Colon (tissue), 2 donors: ENCODE data around the gene TAC3.
"Not testable (repeated sequence)": the region's sequence is repeated elsewhere in the genome, so short reads cannot be mapped to it uniquely, and the experiment has no call there.

Source experiments
- FAIRE-seq: peaks from 2 replicates; lab custom pipeline; 2012; peaks lifted over from hg19 to GRCh38; lab: Jason Lieb, UNC
- donor health status: control.
- donor health status: control.

The TAC3 gene

DNA sequence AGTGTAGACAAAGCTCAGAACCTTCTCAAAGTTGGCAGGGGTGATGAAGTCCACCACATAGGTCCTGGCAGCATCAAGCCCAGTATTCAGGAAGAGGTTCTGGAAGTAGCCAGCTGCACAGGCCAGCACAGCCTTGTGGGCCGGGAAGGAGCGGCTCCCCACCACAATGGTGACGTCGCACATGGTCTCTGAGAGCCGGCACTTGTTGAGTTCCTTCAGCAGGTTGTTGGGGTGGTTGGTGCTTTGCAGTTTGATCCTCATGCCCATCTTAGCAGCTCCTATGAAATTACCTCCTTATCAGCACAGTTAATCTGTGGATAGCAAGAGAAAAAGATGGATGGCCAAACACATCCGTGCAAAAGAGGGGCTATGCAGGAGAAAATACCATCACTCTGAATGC is 11.7 kb downstream of the TAC3 start:
- no peak for FAIRE-seq

GRCh38 chr12:57003395-57003794 is 12.9 kb downstream of the TAC3 start:
- no peak for FAIRE-seq

GRCh38 chr12:57001448-57001906 is 14.9 kb downstream of the TAC3 start:
- FAIRE-seq: no peak

DNA sequence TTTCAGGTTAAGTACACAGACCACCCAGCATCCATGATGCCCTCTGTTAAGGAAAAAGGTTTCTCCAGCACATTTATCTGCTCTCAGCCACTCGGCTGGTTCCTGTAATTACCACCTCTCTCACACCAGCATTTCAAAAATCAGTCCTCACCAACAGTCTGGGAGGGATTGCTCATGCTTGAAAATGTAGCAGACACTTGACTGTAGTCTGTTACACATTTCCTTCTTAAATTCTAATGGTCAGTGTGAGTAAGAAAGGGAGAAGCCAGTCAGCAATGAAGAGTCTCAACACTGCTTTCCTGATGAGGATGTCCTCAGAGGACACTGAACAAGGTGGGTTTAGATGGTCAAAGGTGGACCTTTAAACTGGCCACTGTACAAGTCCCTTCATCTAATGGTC is 15.9 kb downstream of the TAC3 start:
- FAIRE-seq: no peak

- FAIRE-seq: no peak
These were observed 16.9 kb downstream of the TAC3 start for GRCh38 chr12:56999456-56999855.

DNA sequence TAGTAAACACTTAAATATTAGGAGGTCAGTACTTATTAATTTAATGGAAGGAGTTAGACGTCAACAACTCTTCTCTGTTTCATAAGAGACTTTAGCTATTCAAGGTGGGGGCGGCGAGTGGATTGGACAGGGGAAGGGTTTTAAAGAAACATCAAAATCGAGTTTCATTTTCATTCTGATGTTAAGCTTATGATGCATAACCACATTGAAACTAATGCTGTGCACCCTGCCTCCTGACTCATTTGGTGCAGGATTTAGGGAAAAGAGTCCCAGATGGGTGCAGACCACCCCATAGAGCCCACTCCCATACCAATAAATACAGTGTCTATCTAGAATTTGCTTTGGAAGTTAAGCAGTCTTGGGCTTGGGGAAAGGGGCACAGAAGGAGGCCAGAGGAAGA is 17.3 kb downstream of the TAC3 start:
- FAIRE-seq: no peak

- no peak for FAIRE-seq
These were observed 18.0 kb downstream of the TAC3 start for GRCh38 chr12:56998316-56998715.

- no peak for FAIRE-seq
These were observed 19.4 kb downstream of the TAC3 start for GRCh38 chr12:56996793-56997545.

GRCh38 chr12:56995930-56996496 is 20.3 kb downstream of the TAC3 start:
- no peak for FAIRE-seq

- no peak for FAIRE-seq
These were observed 21.0 kb downstream of the TAC3 start for GRCh38 chr12:56995201-56995929.

DNA sequence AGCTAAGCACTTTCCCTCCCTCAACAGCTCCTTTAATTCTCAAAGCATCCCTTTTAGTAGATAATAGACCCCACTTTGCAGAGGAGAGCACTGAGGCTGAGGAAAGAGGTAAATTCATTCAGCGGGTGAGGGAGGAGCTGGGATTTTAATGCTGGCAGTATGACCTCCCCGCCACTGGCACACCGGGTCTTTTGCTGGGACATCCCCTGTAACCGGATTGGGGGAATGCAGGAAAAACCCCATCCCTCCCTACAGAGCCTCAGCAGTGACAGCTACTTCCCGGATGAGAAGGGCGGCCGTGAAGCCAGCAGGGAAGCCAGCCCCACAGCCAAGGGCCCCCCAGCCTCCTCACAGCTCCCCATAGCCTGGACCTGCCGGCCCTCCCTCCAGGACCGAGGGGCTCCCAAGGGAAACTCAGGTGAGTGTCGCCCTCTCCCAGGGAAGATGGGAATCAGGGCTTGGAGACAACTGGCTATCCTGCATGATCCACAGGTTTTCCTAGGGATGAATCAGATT is 22.0 kb downstream of the TAC3 start:
- FAIRE-seq: no peak

- FAIRE-seq: no peak
These were observed 23.0 kb downstream of the TAC3 start for GRCh38 chr12:56993346-56993745.

DNA sequence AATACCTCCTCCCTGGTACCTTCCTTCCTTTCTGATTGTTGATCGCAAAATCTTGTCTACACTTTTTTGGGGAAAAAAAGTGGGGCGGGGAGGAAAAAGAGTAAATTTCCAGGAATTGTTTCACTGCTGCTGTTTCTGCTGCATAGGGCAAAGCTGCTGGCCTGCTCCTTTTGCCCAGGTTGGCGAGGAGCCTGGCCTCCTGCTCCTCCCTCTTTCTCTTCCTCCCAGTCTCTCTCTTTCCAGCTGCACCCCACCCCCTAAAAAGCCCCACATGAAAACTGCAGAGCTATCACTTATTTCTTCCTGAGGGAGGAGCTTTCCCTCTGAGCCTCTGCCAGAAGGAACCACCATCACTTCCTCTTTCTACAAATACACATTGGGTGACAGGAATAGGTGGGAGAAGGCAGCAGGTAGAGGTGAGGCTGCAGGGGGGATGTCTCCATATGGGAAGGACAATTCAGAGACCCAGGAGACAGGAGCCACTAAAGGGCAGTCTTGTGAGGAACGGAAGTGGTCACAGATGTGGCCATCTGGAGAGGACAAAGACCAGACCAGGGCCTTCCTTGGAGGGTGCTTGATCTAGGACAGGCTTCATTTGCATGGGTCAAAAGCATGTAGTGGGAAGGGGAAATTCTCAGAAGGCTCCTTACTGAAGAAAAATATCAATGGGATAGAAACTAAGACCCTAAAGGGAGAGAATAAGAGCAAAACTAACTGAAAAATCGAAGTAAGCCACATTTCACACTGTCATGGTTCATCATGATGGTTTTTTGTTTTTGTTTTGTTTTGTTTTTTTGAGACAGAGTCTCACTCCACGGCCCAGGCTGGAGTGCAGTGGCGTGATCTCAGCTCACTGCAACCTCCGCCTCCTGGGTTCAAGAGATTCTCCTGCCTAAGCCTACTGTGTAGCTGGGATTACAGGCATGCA is 24.7 kb downstream of the TAC3 start:
- no peak for FAIRE-seq

DNA sequence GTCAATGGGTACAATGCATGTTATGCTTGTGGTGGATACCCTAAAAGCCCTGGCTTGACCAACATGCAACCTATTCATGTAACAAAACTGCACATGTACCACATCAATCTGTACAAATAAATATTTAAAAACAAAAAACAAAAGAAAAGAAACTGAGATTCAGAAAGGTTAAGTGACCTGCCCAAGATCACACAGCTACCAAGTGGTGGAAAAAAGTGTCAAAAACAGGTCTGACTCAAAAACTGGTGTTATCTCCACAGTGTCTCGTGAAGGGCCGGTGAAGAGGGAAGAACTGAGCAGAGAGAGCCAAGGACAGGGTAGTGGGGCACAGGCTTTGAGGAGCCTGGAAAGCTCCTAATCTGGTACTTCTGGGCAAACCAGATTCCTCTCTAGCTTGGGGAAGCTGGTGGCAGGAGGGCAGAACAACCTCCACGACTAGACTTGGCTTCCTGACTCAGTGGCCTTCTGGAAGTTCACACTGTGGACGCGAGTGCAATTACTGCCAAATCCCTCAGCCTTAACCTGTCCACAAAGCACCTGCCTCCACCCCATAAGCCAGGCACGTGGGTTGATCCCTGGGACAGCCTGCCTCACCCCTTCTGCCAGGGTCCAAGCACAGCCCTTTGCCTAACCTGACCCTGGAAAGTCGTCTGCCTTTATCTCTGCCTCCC is 25.5 kb downstream of the TAC3 start:
- no peak for FAIRE-seq

DNA sequence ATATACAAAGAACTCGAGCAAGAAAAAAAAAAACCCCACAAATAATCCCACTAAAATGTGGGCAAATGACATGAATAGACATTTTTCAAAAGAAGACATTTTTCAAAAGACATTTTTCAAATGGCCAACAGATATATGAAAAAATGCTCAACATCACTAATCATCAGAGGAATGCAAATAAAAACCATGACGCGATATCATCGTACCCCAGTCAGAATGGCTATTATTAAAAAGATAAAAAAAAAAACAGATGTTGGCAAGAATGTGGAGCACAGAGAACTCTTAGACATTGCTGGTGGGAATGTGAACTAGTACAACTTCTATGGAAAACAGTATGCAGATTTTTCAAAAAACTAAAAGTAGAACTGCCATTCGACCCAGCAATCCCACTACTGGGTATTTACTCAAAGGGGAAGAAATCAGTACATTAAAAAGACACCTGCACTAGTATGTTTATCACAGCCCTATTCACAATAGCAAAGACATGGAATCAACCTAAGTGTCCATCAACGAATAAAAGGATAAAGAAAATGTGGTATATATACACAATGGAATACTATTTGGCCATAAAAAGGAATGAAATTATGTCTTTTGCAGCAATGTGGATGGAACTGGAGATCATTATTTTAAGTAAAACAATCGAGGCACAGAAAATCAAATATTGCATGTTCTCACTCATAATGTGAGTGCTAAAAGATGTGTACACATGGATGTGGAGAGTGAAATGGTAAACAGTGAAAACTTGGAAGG is 26.3 kb downstream of the TAC3 start:
- FAIRE-seq: no peak

DNA sequence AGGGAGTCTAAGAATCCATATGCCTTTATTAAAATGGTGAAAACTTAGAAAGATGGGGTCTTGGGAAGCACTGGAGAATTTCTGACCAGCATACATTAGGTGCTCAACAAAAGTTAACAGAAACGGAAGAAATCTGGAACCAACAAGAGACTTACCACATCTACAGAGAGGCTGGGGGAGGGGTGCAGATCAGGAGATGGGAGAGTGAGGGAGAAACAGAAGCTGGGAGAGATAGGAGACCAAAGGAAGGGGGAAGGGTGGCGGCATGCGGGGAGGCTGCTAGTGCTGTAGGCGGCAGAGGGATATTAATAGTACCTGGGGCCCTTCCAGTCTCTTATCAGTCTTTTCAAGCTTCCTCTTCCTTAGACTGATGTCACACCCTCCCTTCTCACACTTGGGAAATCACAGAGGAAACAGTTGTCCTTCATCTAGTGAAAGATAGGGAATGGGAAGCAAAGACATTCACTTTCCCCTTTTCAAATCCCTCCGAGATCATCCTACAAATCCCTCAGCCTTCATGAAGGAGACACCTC is 28.1 kb downstream of the TAC3 start:
- FAIRE-seq: no peak

DNA sequence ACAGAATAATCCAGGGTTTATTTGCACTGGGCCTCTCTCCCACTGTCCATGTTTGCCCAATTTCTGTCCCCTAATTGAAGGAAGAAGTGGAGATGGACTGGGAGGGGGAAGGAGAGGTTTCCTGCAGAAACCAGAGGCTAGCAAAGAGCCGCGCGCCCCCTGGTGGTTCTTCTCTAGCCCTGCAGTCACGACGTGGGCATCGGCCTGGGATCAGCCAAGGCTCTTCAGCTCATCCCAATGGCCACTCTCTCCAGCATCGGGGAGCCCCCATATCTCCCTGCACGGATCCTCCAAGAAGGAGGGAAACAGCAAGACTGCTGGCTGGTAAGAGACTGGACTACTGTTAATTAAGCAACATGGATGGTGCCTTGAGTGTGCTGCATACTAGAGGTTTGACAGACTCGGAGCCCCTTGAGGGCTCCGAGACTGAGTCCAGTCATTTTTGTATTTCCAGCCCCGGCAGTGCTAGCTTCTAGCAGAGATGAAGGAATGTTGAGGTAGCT is 28.7 kb downstream of the TAC3 start:
- FAIRE-seq: no peak

- FAIRE-seq: no peak
These were observed 29.3 kb downstream of the TAC3 start for GRCh38 chr12:56987011-56987410.

GRCh38 chr12:56985714-56986113 is 30.6 kb downstream of the TAC3 start:
- not testable (repeated sequence) for FAIRE-seq

- no peak for FAIRE-seq
These were observed 32.9 kb downstream of the TAC3 start for GRCh38 chr12:56983386-56983785.
